HEK293 (cell line): Measurements from ENCODE around the gene RHOBTB3.

Experiments
- CTCF ChIA-PET: fragments of 350-600 bp; formaldehyde crosslinking; extraction: SDS; loops from one replicate; lab custom pipeline; 2021; ENCODE audit warnings: antibody characterized with exemption; lab: Yijun Ruan, JAX
- POLR2A ChIA-PET: fragments of 300-600 bp; formaldehyde crosslinking; extraction: SDS; loops from one replicate; lab custom pipeline; 2020; ENCODE audit warnings: antibody characterized with exemption, inconsistent platforms; lab: Yijun Ruan, JAX
- H3K27ac ChIP-seq: fragments of 200-500 bp; sonication (Bioruptor generic); 2 replicates; pipeline ENCODE4 v1.5.1; 2014; ENCODE audit warnings: low read depth, low read length, control low read depth, inconsistent platforms; ENCODE audit errors: extremely low read depth
- H3K36me3 ChIP-seq, 2 experiments: fragments of 200-500 bp in 1 of 2; sonication (Bioruptor generic) in 1 of 2; 1 replicate in 1 of 2; 2 replicates in 1 of 2; pipeline ENCODE4 v1.5.1; 2014 to 2017; ENCODE audit warnings: inconsistent platforms in 2 of 2, low read length in 2 of 2; ENCODE audit not compliant: control insufficient read depth in 2 of 2, insufficient read depth in 1 of 2
- H3K4me1 ChIP-seq: fragments of 200-500 bp; sonication (Bioruptor generic); 2 replicates; pipeline ENCODE4 v1.5.1; 2014; ENCODE audit warnings: mild to moderate bottlenecking, low read length, inconsistent platforms; ENCODE audit not compliant: control insufficient read depth, insufficient read depth
- H3K4me3 ChIP-seq: 2 replicates; pipeline ENCODE4 v1.5.1; 2011; ENCODE audit warnings: low read depth, mild to moderate bottlenecking, control low read depth, low read length, moderate library complexity
- H3K9me3 ChIP-seq: fragments of 200-500 bp; sonication (Bioruptor generic); 2 replicates; pipeline ENCODE4 v1.5.1; 2014; ENCODE audit warnings: low read depth, low read length, inconsistent platforms; ENCODE audit not compliant: control insufficient read depth, insufficient read depth
- EGR2 ChIP-seq: fragments of 450-650 bp; formaldehyde crosslinking; IDR thresholded peaks from 2 replicates; pipeline ENCODE4 v1.5.1; 2016; ENCODE audit warnings: low read depth, missing biosample characterization, missing genetic modification characterization
- ELK4 ChIP-seq: IDR thresholded peaks from 2 replicates; pipeline ENCODE4 v1.6.1; 2011; ENCODE audit warnings: mild to moderate bottlenecking, low read depth, low read length, borderline replicate concordance
- MEIS1 ChIP-seq: sonication (generic); formaldehyde crosslinking; IDR thresholded peaks from 2 replicates; pipeline ENCODE4 v1.8.1; 2022; ENCODE audit warnings: missing genetic modification reagents, mild to moderate bottlenecking, borderline replicate concordance
- PRDM1 ChIP-seq: fragments of 450-650 bp; formaldehyde crosslinking; IDR thresholded peaks from 2 replicates; pipeline ENCODE4; 2016; ENCODE audit warnings: missing biosample characterization, missing genetic modification characterization
- TCF7L2 ChIP-seq: IDR thresholded peaks from 2 replicates; pipeline ENCODE4 v1.6.1; 2011; ENCODE audit warnings: low read depth, mild to moderate bottlenecking, inconsistent platforms, low read length, moderate library complexity, borderline replicate concordance
- ZBTB6 ChIP-seq: fragments of 450-650 bp; formaldehyde crosslinking; IDR thresholded peaks from 2 replicates; pipeline ENCODE4 v1.5.1; 2017; ENCODE audit warnings: missing biosample characterization, missing genetic modification characterization
- ZNF157 ChIP-seq: fragments of 450-650 bp; formaldehyde crosslinking; IDR thresholded peaks from 2 replicates; pipeline ENCODE4 v1.5.1; 2016; ENCODE audit warnings: missing biosample characterization, missing genetic modification characterization
- ZNF211 ChIP-seq: fragments of 450-650 bp; formaldehyde crosslinking; IDR thresholded peaks from 2 replicates; pipeline ENCODE4 v1.5.1; 2016; ENCODE audit warnings: low read depth, missing biosample characterization, missing genetic modification characterization
- ZNF24 ChIP-seq: fragments of 450-650 bp; formaldehyde crosslinking; IDR thresholded peaks from 2 replicates; pipeline ENCODE4 v1.5.1; 2016; ENCODE audit warnings: missing biosample characterization, missing genetic modification characterization
- ZNF274 ChIP-seq, 2 experiments: fragments of 200-500 bp in 1 of 2; fragments of 450-650 bp in 1 of 2; sonication (Bioruptor generic) in 1 of 2; formaldehyde crosslinking in 1 of 2; IDR thresholded peaks; 2 replicates each; pipeline versions ENCODE4 v1.5.1 to v1.6.1; 2014 to 2016; ENCODE audit warnings: borderline replicate concordance in 1 of 2, inconsistent platforms in 1 of 2, low read length in 1 of 2, missing biosample characterization in 1 of 2, missing genetic modification characterization in 1 of 2
- ZNF501 ChIP-seq: fragments of 450-650 bp; formaldehyde crosslinking; IDR thresholded peaks from 2 replicates; pipeline ENCODE4 v1.5.1; 2016; ENCODE audit warnings: missing biosample characterization, missing genetic modification characterization
- ZNF654 ChIP-seq: fragments of 450-650 bp; formaldehyde crosslinking; IDR thresholded peaks from 2 replicates; pipeline ENCODE4 v1.5.1; 2016; ENCODE audit warnings: low read depth, missing biosample characterization, missing genetic modification characterization
- ZNF658 ChIP-seq: fragments of 450-650 bp; formaldehyde crosslinking; IDR thresholded peaks from 2 replicates; pipeline ENCODE4; 2016; ENCODE audit warnings: missing biosample characterization, missing genetic modification characterization
- ZNF701 ChIP-seq: fragments of 450-650 bp; formaldehyde crosslinking; IDR thresholded peaks from 2 replicates; pipeline ENCODE4 v1.5.1; 2016; ENCODE audit warnings: missing biosample characterization, missing genetic modification characterization
- ZNF768 ChIP-seq: fragments of 450-650 bp; formaldehyde crosslinking; IDR thresholded peaks from 2 replicates; pipeline ENCODE4 v1.5.1; 2018; ENCODE audit warnings: missing biosample characterization, mild to moderate bottlenecking, missing genetic modification characterization
- ZNF791 ChIP-seq: fragments of 450-650 bp; formaldehyde crosslinking; IDR thresholded peaks from 2 replicates; pipeline ENCODE4 v1.5.1; 2016; ENCODE audit warnings: missing biosample characterization, missing genetic modification characterization
- ZNF830 ChIP-seq: fragments of 450-650 bp; IDR thresholded peaks from 2 replicates; pipeline ENCODE4 v1.5.0; 2018; ENCODE audit warnings: missing biosample characterization, missing genetic modification characterization, low read depth, mild to moderate bottlenecking, moderate library complexity
- ZSCAN23 ChIP-seq: fragments of 450-650 bp; formaldehyde crosslinking; IDR thresholded peaks from 2 replicates; pipeline ENCODE4 v1.5.1; 2016; ENCODE audit warnings: missing biosample characterization, missing genetic modification characterization
- TF ChIP-seq, protein P1 (sequence below): fragments of 450-650 bp; formaldehyde crosslinking; IDR thresholded peaks from 2 replicates; pipeline ENCODE4 v1.5.1; 2016; ENCODE audit warnings: missing biosample characterization, missing genetic modification characterization, borderline replicate concordance
- TF ChIP-seq, protein P2 (sequence below): fragments of 450-650 bp; formaldehyde crosslinking; IDR thresholded peaks from 2 replicates; pipeline ENCODE4 v1.5.1; 2016; ENCODE audit warnings: missing biosample characterization, missing genetic modification characterization

Gene RHOBTB3

GRCh38 chr5:95759634-95760033 lies 28.5 kb downstream of the RHOBTB3 start:
- H3K4me1 ChIP-seq, result peaks cover 11% of the 10 kb centered on the region
- TF ChIP-seq ZNF658 (tag by site-specific recombination) (no peak), ZNF274 (IDR thresholded peaks at IDR 0.05; ENCODE audit: low read length) (no peak), ZNF274 (tag by site-specific recombination; IDR thresholded peaks at IDR 0.05; ENCODE audit: borderline replicate concordance) (no peak), ZNF768 (no peak), ZBTB6 (tag by site-specific recombination) (peak; percentile 65), TCF7L2 (no peak)
- no peak overlapping the region for H3K4me3 ChIP-seq
- H3K27ac ChIP-seq, result no peak overlapping the region
- peaks cover 16 to 25% of the 10 kb centered on the region in 2 experiments; a peak in 2 of 3 replicates for H3K36me3 ChIP-seq
- ChIA-PET POLR2A (interaction anchor here (1.3 kb wide), 1 partner anchor 29 kb away, joined by 3 read pairs; the partner anchor contains the start of gene RHOBTB3), CTCF (interaction anchor here (1.2 kb wide), 1 partner anchor 95 kb away, joined by 3 read pairs; no protein-coding TSS in a partner anchor)
- no peaks in the 10 kb centered on the region for H3K9me3 ChIP-seq

- H3K9me3 ChIP-seq, result no peaks in the 10 kb centered on the region
- H3K36me3 ChIP-seq, result peaks cover 16 to 28% of the 10 kb centered on the region in 2 experiments; a peak in 2 of 3 replicates
- ChIA-PET POLR2A (interaction anchor here (1.8 kb wide), 1 partner anchor 114 kb away, joined by 4 read pairs; the partner anchor contains the start of gene RFESD), CTCF (interaction anchor here (0.6 kb wide), 1 partner anchor 61 kb away, joined by 3 read pairs; no protein-coding TSS in a partner anchor)
- H3K4me3 ChIP-seq, result no peak overlapping the region
- H3K4me1 ChIP-seq, result peaks cover 11% of the 10 kb centered on the region
- TF ChIP-seq ZNF211 (tag by site-specific recombination) (no peak), ZNF501 (tag by site-specific recombination) (no peak), ZNF830 (tag by site-specific recombination) (no peak), ZNF791 (tag by site-specific recombination) (no peak), MEIS1 (no peak)
- TF ChIP-seq, protein P1, sequence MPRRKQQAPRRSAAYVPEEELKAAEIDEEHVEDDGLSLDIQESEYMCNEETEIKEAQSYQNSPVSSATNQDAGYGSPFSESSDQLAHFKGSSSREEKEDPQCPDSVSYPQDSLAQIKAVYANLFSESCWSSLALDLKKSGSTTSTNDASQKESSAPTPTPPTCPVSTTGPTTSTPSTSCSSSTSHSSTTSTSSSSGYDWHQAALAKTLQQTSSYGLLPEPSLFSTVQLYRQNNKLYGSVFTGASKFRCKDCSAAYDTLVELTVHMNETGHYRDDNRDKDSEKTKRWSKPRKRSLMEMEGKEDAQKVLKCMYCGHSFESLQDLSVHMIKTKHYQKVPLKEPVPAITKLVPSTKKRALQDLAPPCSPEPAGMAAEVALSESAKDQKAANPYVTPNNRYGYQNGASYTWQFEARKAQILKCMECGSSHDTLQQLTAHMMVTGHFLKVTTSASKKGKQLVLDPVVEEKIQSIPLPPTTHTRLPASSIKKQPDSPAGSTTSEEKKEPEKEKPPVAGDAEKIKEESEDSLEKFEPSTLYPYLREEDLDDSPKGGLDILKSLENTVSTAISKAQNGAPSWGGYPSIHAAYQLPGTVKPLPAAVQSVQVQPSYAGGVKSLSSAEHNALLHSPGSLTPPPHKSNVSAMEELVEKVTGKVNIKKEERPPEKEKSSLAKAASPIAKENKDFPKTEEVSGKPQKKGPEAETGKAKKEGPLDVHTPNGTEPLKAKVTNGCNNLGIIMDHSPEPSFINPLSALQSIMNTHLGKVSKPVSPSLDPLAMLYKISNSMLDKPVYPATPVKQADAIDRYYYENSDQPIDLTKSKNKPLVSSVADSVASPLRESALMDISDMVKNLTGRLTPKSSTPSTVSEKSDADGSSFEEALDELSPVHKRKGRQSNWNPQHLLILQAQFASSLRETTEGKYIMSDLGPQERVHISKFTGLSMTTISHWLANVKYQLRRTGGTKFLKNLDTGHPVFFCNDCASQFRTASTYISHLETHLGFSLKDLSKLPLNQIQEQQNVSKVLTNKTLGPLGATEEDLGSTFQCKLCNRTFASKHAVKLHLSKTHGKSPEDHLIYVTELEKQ (tag by site-specific recombination), result no peak
- no peak overlapping the region for H3K27ac ChIP-seq
Observed at GRCh38 chr5:95760273-95761191, 29.4 kb downstream of the RHOBTB3 start.

- Histone ChIP-seq H3K4me1 (peaks cover 11% of the 10 kb centered on the region), H3K36me3 (peaks cover 5 to 18% of the 10 kb centered on the region in 2 experiments; a peak in 2 of 3 replicates), H3K9me3 (no peaks in the 10 kb centered on the region), H3K27ac (no peak overlapping the region), H3K4me3 (no peak overlapping the region)
- CTCF ChIA-PET, result interaction anchor here (0.6 to 1.9 kb wide), 5 partner anchors 11 to 98 kb away, joined by 3 to 6 read pairs (median 3); no protein-coding TSS in a partner anchor
- POLR2A ChIA-PET, result interaction anchor here (1.0 to 1.9 kb wide), 3 partner anchors 20 to 116 kb away, joined by 4 to 8 read pairs (median 4); partner anchors contain the start of genes RFESD and RHOBTB3
- TF ChIP-seq ZNF157 (tag by site-specific recombination) (no peak), ZSCAN23 (tag by site-specific recombination) (no peak), ELK4 (no peak), PRDM1 (tag by site-specific recombination) (no peak), EGR2 (tag by site-specific recombination) (no peak), ZNF701 (tag by site-specific recombination) (no peak), ZNF654 (tag by site-specific recombination) (no peak), ZNF24 (tag by site-specific recombination) (peak; percentile 63; the same call in 1 of the 2 replicates)
- TF ChIP-seq, protein P2, sequence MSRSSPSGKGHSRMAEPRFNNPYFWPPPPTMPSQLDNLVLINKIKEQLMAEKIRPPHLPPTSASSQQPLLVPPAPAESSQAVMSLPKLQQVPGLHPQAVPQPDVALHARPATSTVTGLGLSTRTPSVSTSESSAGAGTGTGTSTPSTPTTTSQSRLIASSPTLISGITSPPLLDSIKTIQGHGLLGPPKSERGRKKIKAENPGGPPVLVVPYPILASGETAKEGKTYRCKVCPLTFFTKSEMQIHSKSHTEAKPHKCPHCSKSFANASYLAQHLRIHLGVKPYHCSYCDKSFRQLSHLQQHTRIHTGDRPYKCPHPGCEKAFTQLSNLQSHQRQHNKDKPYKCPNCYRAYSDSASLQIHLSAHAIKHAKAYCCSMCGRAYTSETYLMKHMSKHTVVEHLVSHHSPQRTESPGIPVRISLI (tag by site-specific recombination), result peak; percentile 52; the same call in 1 of the 2 replicates
Observed at GRCh38 chr5:95761771-95762651, 30.9 kb downstream of the RHOBTB3 start.
